Measurements from ENCODE around the gene ACTN1. TPM values are rescaled to one million over a fixed set of nuclear protein-coding genes. Genes with fewer than 3 reads are reported as not detected.

Gene ACTN1
- total RNA-seq, 4 donors from 2014 or later, result 76.8 to 117 (median 94.0) TPM

- 42% methylated on average over 9 of the region's 11 CpGs for WGBS
- DNase-seq (ENCODE audit: low spot score in 2 of 2), result peak in 1 of 2 donors; percentile 88
These were observed 154.4 kb downstream of the ACTN1 start for GRCh38 chr14:68824517-68825347.

GRCh38 chr14:68824207-68824516, 154.9 kb downstream of the ACTN1 start:
- Histone ChIP-seq H3K4me3 (no peak overlapping the region), H3K9me3 (no peaks in the 10 kb centered on the region), H3K27ac (no peak overlapping the region), H3K36me3 (no peaks in the 10 kb centered on the region), H3K27me3 (no peaks in the 10 kb centered on the region), H3K4me1 (peaks cover 28% of the 10 kb centered on the region)
- no peak for DNase-seq (ENCODE audit: low spot score in 2 of 2)
- TF ChIP-seq POLR2AphosphoS5 (IDR thresholded peaks at IDR 0.05) (no peak), EP300 (IDR thresholded peaks at IDR 0.05) (no peak), CTCF (IDR thresholded peaks at IDR 0.05) (no peak), POLR2A (IDR thresholded peaks at IDR 0.05) (no peak)
- WGBS, result 100% methylated on average over 1 of the region's 1 CpG

More at GRCh38 chr14:68824517-68825347, 154.4 kb downstream of the ACTN1 start:
- H3K27ac ChIP-seq, result no peak overlapping the region
- TF ChIP-seq EP300 (IDR thresholded peaks at IDR 0.05) (no peak), POLR2AphosphoS5 (IDR thresholded peaks at IDR 0.05) (no peak), CTCF (IDR thresholded peaks at IDR 0.05) (peak; percentile 58 to 87)
- H3K4me1 ChIP-seq, result peaks cover 23% of the 10 kb centered on the region
- H3K36me3 ChIP-seq, result no peaks in the 10 kb centered on the region
- H3K4me3 ChIP-seq, result no peak overlapping the region
- H3K27me3 ChIP-seq, result no peaks in the 10 kb centered on the region
- no peaks in the 10 kb centered on the region for H3K9me3 ChIP-seq

Other genes starting within 250 kb of the ACTN1 start
- gene ZFP36L1, start 186.2 kb downstream of the ACTN1 start, total RNA-seq, result 1,000 to 10,000 TPM; 1,382 to 1,995 (median 1,611) TPM
- 10 to 100 TPM; 34.9 to 67.6 (median 48.1) TPM for gene DCAF5, start 173.8 kb upstream of the ACTN1 start, total RNA-seq
- 10 to 100 TPM; 17.6 to 26.8 (median 19.6) TPM for gene EXD2, start 212.2 kb upstream of the ACTN1 start, total RNA-seq

Measured in suprapubic skin (tissue), 4 donors.